Hepatocyte (in vitro differentiated cells): ENCODE data around the gene ZNF155.

Experiments
- EZH2 ChIP-seq: fragments of 200-600 bp; sonication (generic); IDR thresholded peaks from 2 replicates; pipeline ENCODE4 v1.6.1; 2016; ENCODE audit warnings: antibody characterized with exemption, mild to moderate bottlenecking, borderline replicate concordance
- EZH2phosphoT487 ChIP-seq: fragments of 200-600 bp; sonication (generic); IDR thresholded peaks from one replicate; pipeline ENCODE4 v1.6.1; 2018; ENCODE audit warnings: antibody characterized with exemption, mild to moderate bottlenecking, low read depth, moderate library complexity; ENCODE audit not compliant: unreplicated experiment, severe bottlenecking
- TF ChIP-seq, protein P1 (sequence below): fragments of 200-600 bp; sonication (generic); IDR thresholded peaks from 2 replicates; pipeline ENCODE4 v1.5.1; 2016; ENCODE audit warnings: antibody characterized with exemption, mild to moderate bottlenecking; ENCODE audit not compliant: poor library complexity

DNA sequence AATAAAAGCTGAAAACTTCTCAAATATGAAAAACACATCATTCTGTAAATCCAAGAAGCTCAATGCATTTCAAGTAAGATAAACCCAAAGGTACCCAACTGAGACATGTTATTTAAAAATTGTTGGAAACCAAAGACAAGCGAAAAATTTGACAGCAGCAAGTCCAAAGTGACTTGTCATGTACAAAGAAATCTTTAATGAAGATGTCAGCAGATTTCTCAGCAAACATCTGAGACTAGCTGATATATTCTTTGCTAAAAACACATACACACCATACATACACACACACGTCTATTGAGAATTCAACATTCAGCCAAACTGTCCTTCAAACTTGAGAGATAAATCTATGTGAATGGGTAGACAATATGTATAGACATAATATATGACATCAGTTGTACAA lies 35.5 kb downstream of the ZNF155 start:
- TF ChIP-seq, protein P1, sequence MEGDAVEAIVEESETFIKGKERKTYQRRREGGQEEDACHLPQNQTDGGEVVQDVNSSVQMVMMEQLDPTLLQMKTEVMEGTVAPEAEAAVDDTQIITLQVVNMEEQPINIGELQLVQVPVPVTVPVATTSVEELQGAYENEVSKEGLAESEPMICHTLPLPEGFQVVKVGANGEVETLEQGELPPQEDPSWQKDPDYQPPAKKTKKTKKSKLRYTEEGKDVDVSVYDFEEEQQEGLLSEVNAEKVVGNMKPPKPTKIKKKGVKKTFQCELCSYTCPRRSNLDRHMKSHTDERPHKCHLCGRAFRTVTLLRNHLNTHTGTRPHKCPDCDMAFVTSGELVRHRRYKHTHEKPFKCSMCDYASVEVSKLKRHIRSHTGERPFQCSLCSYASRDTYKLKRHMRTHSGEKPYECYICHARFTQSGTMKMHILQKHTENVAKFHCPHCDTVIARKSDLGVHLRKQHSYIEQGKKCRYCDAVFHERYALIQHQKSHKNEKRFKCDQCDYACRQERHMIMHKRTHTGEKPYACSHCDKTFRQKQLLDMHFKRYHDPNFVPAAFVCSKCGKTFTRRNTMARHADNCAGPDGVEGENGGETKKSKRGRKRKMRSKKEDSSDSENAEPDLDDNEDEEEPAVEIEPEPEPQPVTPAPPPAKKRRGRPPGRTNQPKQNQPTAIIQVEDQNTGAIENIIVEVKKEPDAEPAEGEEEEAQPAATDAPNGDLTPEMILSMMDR, result no peak
- no peak for TF ChIP-seq EZH2
- no peak for TF ChIP-seq EZH2phosphoT487
